ENCODE data around the gene DET1.
"Not testable (repeated sequence)": the region's sequence is repeated elsewhere in the genome, so short reads cannot be mapped to it uniquely, and the experiment has no call there.

DET1 gene

DNA sequence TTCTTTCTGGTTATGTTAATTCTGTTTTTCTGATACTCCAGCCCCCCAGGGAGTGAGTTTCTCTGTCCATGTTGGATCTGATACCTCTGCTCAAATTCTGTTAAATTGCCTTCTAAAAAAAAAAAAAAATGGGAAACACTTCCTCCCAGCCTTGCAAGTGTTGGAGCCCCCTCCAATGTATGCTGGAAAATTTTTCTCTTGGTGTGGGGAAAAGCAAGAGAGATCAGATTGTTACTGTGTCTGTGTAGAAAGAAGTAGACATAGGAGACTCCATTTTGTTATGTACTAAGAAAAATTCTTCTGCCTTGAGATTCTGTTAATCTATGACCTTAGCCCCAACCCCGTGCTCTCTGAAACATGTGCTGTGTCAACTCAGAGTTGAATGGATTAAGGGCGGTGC lies 6.1 kb downstream of the DET1 start:
- DNase-seq, ATAC-seq: not testable (repeated sequence)

GRCh38 chr15:88539441-88539840 lies 7.0 kb downstream of the DET1 start:
- ATAC-seq (no peak), DNase-seq (no peak)

GRCh38 chr15:88538972-88539371 lies 7.5 kb downstream of the DET1 start:
- ATAC-seq = no peak
- DNase-seq = no peak

DNA sequence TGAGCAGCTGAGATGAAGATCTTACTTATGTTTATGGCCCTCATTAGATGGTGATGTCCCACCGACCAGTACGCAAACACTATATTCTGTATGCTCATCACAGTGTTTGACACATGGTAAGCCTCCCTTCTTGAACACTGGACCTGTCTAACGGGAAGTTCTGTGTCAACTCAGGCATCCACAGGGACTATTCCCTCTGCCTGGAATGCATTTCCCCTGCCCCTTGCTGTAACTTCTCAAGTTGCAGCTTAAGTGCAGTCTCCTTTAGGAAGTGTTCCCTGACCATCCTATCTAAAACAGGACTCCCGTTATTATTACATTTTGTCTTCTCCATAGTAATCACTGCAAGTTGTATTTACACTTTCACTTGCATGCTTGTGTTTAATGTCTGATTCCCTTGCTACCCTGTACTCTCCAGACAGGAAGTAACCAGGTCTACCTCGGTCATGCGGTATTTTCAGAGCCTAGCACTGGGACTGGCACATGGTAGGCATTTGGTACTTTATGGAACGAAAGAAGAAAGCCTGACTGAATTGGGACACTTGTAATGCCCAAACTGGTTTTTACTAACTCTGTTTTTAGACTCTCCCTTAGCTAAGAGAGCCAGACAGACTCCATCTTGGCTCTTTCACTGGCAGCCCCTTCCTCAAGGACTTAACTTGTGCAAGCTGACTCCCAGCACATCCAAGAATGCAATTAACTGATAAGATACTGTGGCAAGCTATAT lies 8.7 kb downstream of the DET1 start:
- DNase-seq = no peak
- no peak for ATAC-seq

GRCh38 chr15:88535607-88536313 lies 10.7 kb downstream of the DET1 start:
- no peak for ATAC-seq
- DNase-seq = no peak

GRCh38 chr15:88535100-88535499 lies 11.4 kb downstream of the DET1 start:
- no peak for DNase-seq
- no peak for ATAC-seq

DNA sequence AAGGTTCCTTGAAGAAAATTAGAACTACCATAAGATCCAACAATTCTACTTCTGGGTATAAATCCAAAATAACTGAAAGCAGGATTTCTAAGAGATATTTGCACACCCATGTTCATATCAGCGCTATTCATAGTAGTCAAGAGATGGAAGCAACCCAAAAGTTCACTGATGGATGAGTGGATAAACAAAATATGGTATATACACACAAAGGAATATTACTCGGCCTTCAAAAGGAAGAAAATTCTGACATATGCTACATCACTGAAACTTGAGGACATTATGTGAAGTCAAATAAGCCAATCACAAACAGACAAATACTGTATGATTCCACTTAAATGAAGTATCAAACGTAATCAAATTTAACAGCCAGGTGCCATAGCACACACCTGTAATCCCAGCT lies 13.1 kb downstream of the DET1 start:
- DNase-seq (no peak), ATAC-seq (no peak)

DNA sequence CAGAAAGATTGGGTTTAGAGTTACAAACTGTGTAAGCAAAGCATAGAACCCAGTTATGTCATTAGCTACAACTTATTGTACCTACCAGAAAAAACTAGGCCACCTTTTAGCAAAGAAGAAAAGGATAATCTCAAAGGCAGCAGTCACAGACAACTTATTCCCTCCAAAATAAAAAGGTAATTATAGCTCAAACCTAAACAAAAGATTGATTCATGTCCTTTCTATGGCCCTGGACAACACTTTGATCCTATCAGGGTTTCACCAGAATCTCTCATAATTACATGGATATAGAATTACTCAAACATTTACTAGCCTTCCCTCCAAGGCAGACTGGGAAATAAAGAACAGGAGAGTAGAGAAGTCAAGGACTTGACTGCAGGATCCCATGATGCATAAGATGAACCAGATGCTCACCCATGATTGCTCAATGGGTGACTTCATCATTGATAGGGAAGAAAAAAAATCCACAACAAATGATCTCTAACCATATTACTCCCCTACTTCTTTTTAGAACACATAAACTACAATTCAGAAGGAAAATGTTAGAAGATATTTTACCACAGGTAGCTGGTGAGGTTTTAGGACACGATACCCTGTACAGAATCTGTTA lies 17.4 kb downstream of the DET1 start:
- no peak for ATAC-seq
- no peak for DNase-seq

DNA sequence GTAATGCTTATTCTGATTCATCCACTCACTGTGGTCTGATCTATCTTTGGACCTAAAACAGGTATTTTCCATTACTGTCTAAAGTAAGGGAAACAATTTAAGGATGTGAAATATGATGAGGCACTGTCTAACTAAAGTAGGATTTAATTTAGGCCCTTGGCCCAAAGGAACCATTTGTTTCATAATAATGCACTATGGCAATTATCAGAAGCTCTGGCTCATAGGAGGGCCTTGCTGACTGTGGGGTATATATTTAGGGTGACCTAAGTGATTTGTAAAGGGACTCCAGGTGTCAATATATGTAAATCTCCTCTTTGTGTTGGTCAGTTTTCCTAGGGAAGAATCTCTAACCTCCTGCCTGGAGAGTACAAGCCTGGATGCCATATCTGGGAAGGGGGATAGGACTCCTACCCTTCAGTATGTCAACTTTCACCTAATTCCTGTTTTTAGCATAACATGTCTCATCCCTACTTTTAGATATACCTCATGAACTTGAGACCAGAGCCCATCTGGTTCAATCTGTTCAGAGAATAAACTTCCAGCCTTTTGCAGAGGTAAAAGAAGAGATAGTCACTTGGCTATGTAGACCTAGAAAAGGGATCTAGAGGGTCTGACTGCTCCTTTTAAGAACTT lies 20.1 kb downstream of the DET1 start:
- ATAC-seq (no peak), DNase-seq (no peak)

DNA sequence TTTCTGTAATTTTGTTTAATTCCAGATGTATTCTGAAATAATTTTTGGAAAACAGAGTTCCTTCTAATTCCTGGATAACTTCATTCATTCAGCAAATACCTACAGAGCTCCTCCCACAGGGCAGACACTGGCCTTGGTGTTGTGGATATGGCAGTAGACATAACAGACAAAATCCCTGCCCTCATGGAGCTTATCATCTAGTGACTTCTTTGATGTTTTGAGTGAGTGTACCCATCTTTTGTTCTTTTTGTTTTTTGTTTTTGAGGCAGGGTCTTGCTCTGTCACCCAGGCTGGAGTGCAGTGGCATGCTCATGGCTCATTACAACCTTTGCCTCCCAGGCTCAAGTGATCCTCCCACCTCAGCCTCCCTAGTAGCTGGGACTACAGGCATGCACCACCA lies 21.1 kb downstream of the DET1 start:
- no peak for ATAC-seq

GRCh38 chr15:88524094-88524493 lies 22.4 kb downstream of the DET1 start:
- not testable (repeated sequence) for DNase-seq, ATAC-seq

More for the DNA sequence above, 21.1 kb downstream of the DET1 start:
- no peak for DNase-seq

- ATAC-seq = no peak
- DNase-seq = no peak
These were observed 27.6 kb downstream of the DET1 start for GRCh38 chr15:88518903-88519302.

- ATAC-seq (no peak), DNase-seq (no peak)
These were observed 33.3 kb downstream of the DET1 start for GRCh38 chr15:88513195-88513594.

- ATAC-seq (no peak), DNase-seq (no peak)
These were observed 33.9 kb downstream of the DET1 start for GRCh38 chr15:88512601-88513000.

DNA sequence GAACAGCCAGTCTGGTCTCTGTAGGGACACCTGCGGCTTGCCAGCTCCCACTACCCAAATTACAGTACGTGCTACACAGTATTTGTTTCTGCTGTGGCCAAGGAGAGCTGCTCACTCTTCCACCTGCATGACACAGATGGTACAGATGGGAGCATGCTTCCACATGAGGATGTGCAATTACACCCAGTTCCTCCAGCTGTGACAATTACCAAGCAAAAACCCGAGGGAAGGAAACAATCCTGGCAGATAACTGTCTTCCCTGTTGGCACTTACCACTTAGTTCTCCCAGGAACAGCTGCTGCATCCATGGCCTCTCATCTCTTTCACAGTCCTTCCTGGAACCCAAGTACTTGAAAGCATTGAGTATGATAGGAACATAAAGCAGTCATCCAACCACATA lies 34.4 kb downstream of the DET1 start:
- no peak for DNase-seq
- ATAC-seq = no peak

DNA sequence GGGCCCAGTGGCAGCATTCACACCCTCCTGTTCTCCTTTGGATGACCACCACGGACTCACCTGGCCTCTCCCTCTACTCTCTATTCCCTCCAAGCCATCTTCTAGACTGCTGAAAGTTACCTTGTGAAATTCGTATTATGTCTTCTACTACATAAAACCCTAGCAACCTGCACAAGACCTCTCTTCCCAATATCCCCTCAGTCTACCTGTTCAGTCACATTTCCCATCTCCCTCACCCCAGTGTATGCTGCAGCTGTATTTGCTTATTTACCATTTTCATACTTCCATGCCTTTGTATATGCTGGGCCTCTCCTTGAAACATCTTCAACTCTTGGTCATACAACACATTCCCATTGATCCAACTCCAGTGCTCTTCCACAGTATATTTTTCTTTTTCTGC lies 35.3 kb downstream of the DET1 start:
- no peak for ATAC-seq
- no peak for DNase-seq

DNA sequence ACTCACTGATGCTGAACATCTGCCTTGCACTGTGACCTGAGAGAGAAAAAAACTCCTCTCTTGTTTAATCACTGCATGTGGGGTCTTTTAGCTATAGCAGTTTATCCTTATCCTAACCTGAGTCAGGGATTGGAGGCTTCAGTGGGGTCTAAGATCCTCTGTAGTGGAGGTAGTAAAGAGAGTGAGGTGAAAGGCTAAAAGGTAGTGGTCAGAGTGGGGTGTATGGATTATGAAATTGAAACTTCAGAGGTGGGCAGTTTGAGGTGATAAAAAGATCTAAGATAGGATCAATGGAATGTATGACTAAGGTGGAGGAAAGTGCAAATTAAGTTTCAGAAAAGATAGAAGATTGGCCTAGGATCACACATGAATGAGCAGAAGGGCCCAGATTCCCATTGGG lies 36.5 kb downstream of the DET1 start:
- DNase-seq = no peak
- peak; percentile 55 for ATAC-seq

DNA sequence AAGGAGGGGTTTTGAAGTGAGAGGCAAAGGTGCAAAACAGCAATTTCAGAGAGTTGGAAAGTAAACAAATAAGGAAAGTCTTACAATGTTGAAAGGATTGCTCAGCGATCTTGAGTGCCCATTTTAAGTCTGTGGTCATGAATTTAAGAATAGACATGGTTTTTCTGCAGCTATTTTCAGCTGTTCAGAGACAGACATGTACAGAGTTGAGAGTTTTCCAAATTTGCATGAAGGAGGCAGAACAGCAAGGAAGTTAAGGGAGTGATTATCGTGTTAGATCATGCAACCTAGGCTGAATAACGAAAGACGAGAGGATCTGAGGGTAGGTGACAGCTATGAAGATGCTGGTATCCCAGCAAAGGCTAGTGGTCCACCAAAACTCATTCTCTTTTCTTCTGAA lies 37.2 kb downstream of the DET1 start:
- ATAC-seq = no peak
- DNase-seq = no peak

DNA sequence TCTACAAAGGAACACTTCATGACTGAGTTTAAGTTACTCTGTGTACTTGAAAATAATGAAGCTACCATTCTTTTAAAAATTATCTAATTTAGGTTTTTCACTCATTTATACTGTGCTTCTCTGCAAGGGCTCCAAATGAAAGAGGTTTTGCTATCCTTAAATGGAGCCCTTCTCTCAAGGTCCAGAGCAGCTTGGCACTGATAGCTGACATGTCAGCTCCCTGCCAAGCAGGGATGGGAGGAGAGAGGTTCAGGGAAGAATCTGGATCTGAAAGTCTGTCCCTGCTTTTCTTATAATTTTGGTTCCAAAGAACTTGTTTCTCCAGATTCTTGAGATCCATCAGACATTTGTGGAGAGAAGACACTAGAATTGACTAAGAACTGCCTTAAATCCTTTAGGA lies 39.9 kb downstream of the DET1 start:
- no peak for ATAC-seq
- DNase-seq = no peak

DNA sequence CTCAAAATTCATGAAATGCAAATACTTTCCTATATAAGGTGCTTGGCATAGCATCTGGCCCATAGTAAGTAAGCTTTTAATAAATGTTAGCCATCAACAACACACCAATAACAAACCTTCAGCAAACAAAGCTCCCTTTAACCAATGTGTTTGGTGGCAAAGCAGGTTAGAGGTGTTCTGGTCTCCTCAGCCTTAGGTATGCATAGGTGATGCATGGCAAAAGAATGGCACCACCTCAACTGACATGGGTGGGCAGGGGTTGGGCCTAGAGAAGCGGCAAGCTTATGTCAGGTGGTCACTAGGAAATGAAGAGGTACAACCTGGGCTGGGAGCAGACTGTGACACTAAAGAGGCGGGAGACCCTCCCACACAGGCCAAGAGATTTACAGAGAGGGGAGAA lies 40.8 kb downstream of the DET1 start:
- DNase-seq = no peak
- ATAC-seq = no peak

- no peak for DNase-seq
- ATAC-seq = no peak
These were observed 42.0 kb downstream of the DET1 start for GRCh38 chr15:88504445-88504844.

DNA sequence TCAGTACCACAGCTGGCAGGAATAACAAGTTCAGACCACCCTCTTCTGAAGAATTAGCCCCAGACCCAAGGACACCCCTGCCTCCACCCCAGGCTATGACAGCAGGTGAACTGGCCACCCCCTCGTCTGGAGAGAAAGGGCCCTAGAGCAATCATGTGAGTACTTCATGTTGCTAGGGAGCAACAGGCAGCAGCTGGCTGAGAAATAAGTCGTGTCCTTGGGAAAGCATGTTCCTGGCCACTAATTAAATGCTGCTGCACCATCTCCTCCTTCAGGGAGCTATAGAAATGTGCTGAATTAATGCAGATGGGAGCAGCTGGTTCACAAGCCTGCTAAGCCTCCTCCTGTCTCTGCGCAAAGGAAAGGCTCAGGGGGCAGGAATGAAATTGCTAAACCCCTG lies 47.5 kb downstream of the DET1 start:
- DNase-seq (no peak), ATAC-seq (no peak)

DNA sequence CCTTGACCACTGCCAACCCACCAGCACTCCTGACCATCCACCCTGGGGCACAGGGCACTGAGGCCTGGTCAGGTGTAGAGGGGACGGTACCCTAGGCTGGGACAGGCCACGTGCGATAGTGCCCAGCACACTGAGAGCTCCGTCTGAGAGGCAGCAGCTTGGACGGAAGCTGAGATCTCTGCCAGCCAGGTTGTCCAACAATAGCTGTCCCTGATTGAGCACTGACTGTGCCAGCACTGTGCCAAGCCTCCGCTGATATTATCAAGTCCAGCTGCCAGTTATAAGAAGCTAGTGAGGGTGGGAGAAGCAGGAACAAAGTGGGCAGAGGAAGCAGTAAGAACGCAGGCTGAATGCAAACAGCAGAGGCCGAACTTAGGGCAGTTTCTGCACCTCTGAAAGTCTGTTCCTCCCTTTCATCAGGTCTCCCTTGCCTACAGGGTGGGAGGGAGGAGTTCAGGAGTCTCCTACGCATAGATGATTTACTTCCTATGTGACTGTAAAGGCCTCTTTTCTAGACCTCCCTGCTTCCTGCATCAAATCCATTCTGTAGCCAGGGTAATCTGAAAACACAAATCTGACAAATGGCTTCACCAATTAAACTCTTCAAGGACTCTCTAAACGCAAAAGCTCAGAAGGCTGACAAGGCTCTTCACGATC lies 49.2 kb downstream of the DET1 start:
- ATAC-seq (peak; percentile 14), DNase-seq (no peak)
